Left ventricle myocardium inferior (tissue), 1 donor: ENCODE measurements around the gene MAPK11. TPM values are rescaled to one million over a fixed set of nuclear protein-coding genes. Genes with fewer than 3 reads are reported as not detected.

Experiments used
- DNase-seq: peaks from one replicate; pipeline ENCODE4 v3.0.0-alpha.2; 2020
- H3K27ac ChIP-seq: fragments of 200-600 bp; replicated peaks from 2 replicates; pipeline ENCODE4 v1.8.0; 2021
- H3K27me3 ChIP-seq: fragments of 200-600 bp; 2 replicates; pipeline ENCODE4 v1.8.0; 2021; ENCODE audit warnings: low read depth
- H3K36me3 ChIP-seq: fragments of 200-600 bp; 2 replicates; pipeline ENCODE4 v1.8.0; 2021
- H3K4me1 ChIP-seq: fragments of 200-600 bp; 2 replicates; pipeline ENCODE4 v1.8.0; 2021
- H3K4me3 ChIP-seq: fragments of 200-600 bp; 2 replicates; pipeline ENCODE4 v1.8.0; 2021; ENCODE audit warnings: mild to moderate bottlenecking, moderate library complexity
- H3K9me3 ChIP-seq: fragments of 200-600 bp; replicated peaks from 2 replicates; pipeline ENCODE4 v1.8.0; 2021
- intact Hi-C: fragments of 100-400 bp; cut with micrococcal nuclease; formaldehyde crosslinking; loops from one replicate; pipeline ENCODE4 v1.11.0; 2022
- total RNA-seq: library from RNA; stranded (reverse); fragmentation: NEBNext Ultra II Directional; extraction: Animal tissue kit (Norgen Biotek cat#: 25700); gene quantifications from one replicate; pipeline ENCODE4 v1.2.1, GENCODE V29; 2021
- TF ChIP-seq, protein P1 (sequence below): fragments of 200-600 bp; IDR thresholded peaks from 2 replicates; pipeline ENCODE4 v1.8.0; 2021; ENCODE audit warnings: antibody characterized with exemption, mild to moderate bottlenecking, borderline replicate concordance
- donor health status: DM: no; HTN: yes; CAD: no; lungs with severe emphysema.

The MAPK11 gene
- total RNA-seq, 1 donor from 2014 or later: 7.8 TPM

DNA sequence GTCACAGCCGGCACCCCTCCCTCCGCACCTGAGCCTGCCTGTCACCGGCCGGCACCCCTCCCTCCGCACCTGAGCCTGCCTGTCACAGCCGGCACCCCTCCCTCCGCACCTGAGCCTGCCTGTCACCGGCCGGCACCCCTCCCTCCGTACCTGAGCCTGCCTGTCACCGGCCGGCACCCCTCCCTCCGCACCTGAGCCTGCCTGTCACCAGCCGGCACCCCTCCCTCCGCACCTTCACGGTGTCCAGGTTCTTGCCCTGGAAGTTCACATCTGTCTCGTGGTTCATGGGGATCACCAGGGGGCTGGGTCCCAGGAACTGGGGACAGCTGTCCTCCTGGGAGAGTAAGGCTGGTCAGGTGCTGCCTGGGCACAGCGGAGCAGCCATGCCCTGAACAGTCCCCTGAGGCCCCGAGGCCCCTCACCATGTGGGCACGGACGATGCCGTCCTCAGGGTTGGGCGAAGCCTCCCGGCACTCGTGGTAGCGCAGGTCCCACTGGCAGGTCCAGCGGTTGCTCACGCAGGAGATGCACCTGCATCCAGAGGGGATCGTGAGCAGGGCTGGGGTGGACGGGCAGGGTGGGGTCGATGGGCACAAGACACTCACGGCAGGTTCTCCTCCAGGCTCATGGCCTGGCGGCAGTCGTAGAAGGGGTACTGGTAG is 15.5 kb upstream of the MAPK11 start:
- intact Hi-C loops: no loop called here
- DNase-seq: no peak
- TF ChIP-seq, protein P1, sequence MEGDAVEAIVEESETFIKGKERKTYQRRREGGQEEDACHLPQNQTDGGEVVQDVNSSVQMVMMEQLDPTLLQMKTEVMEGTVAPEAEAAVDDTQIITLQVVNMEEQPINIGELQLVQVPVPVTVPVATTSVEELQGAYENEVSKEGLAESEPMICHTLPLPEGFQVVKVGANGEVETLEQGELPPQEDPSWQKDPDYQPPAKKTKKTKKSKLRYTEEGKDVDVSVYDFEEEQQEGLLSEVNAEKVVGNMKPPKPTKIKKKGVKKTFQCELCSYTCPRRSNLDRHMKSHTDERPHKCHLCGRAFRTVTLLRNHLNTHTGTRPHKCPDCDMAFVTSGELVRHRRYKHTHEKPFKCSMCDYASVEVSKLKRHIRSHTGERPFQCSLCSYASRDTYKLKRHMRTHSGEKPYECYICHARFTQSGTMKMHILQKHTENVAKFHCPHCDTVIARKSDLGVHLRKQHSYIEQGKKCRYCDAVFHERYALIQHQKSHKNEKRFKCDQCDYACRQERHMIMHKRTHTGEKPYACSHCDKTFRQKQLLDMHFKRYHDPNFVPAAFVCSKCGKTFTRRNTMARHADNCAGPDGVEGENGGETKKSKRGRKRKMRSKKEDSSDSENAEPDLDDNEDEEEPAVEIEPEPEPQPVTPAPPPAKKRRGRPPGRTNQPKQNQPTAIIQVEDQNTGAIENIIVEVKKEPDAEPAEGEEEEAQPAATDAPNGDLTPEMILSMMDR: no peak
- Histone ChIP-seq H3K4me1 (peaks cover 20% of the 10 kb centered on the region), H3K4me3 (no peak overlapping the region), H3K27ac (no peak overlapping the region), H3K36me3 (peaks cover 88% of the 10 kb centered on the region), H3K9me3 (no peaks in the 10 kb centered on the region), H3K27me3 (no peaks in the 10 kb centered on the region)

DNA sequence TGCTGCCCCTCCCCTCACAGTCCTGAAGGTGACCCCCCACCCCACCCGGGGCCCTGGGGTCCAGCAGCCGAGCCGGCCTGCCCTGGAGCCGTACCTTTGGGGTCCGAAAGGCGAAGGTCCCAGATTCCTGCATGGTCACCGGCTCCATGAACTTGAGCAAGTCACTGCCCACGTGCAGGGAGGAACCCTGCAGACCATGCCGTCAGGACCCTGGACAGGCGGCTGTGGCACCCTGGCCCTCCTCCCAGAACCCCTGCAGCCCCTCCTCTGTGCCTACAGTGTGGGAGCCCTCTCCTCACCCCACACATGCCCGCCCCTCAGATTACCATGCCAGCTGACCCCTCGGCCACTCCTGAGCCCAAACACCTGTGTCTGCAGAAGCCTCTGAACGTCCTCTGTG is 14.3 kb upstream of the MAPK11 start:
- H3K27me3 ChIP-seq: no peaks in the 10 kb centered on the region
- peaks cover 20% of the 10 kb centered on the region for H3K4me1 ChIP-seq
- no peak overlapping the region for H3K27ac ChIP-seq
- no peaks in the 10 kb centered on the region for H3K9me3 ChIP-seq
- peaks cover 91% of the 10 kb centered on the region for H3K36me3 ChIP-seq
- H3K4me3 ChIP-seq: no peak overlapping the region
- intact Hi-C loops: no loop called here
- TF ChIP-seq, protein P1: no peak
- DNase-seq: no peak

DNA sequence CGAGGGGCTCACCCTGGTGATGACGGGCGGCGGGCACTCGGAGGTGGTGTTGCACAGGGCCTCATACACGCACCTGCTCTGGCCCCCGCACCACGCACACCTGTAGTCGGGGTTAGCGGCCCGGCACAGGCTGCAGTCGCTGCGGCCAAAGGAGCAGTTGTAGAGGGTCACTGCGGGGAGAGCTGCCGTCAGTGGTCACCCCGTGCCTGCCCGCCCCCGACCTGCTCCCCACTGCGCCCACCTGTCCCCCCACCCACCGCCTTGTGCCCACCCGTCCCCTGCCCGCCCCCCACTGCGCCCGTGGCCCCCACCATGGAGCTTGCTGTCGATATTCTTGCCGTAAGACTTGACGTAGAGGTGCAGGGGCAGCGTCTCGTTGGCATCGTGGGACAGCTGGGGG is 13.6 kb upstream of the MAPK11 start:
- intact Hi-C loops: no loop called here
- H3K36me3 ChIP-seq: peaks cover 91% of the 10 kb centered on the region

DNA sequence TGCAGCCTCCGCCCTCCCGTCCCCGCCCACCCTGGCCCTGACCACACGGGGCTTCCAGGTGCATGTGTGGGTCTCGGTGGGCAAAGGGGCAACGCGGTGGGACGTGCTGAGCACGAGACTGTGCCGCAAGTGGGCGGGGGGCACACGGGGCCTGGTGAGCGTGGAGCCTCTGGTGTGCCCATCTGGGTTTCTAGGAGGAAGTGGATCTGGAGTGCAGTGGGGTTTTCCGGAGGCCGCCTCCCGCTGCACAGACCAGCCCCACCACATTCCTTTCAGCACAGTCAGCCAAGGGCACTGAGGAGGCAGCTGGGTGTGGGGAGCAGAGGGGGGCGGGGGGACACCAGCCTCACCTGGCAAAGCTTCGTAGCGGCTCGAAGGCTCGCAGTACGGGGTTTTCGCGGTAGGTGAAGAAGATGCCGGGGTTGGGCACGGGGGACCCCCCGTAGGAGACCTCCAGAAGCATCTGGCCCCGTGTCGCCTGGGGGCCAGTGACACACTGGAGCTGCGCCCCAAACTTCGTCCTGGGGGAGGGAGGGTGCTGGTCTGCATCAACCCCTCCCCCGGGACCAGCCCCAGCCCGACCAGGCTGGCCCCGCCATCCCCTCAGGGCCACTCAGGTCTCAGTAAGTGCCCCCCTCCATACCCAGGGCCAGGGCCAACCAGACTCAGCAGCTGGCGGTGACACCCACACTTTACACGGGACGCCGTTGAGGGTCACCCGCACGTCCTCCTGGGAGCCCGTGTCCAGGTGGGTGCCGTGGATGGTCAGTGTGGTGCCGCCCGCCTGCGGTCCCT is 12.4 kb upstream of the MAPK11 start:
- H3K9me3 ChIP-seq: no peaks in the 10 kb centered on the region
- TF ChIP-seq, protein P1: no peak
- H3K4me1 ChIP-seq: peaks cover 16% of the 10 kb centered on the region
- H3K4me3 ChIP-seq: no peak overlapping the region
- peak overlapping the region; percentile 66 for H3K27ac ChIP-seq
- peaks cover 91% of the 10 kb centered on the region for H3K36me3 ChIP-seq
- intact Hi-C loops: no loop called here
- no peaks in the 10 kb centered on the region for H3K27me3 ChIP-seq
- DNase-seq: no peak

More for the DNA sequence above, 13.6 kb upstream of the MAPK11 start:
- Histone ChIP-seq H3K9me3 (no peaks in the 10 kb centered on the region), H3K27ac (no peak overlapping the region), H3K27me3 (no peaks in the 10 kb centered on the region), H3K4me3 (no peak overlapping the region), H3K4me1 (peaks cover 19% of the 10 kb centered on the region)
- TF ChIP-seq, protein P1: no peak
- DNase-seq: no peak

DNA sequence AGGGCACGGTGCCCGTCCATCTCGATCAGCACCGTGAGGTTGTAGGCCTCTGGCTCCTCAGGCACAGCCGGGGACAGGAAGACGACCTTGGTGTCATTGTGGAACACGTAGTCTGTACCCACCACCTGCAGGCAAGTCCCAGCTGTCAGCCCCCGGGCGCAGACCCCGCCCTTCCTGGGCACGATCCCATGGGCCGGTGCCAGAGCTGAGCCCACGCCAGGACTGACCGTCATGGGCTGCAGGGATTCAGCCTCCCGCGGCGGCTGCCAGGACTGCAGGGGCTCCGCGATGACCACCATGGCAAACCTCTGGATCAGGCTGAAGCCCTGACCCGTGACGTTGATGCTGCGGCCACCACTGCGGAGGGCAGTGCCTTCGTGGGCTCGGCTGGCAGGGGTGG is 11.8 kb upstream of the MAPK11 start:
- TF ChIP-seq, protein P1: peak; percentile 31
- no peaks in the 10 kb centered on the region for H3K9me3 ChIP-seq
- H3K27me3 ChIP-seq: no peaks in the 10 kb centered on the region
- intact Hi-C loops: no loop called here
- peak overlapping the region; percentile 66 for H3K27ac ChIP-seq
- H3K4me1 ChIP-seq: peaks cover 16% of the 10 kb centered on the region
- H3K36me3 ChIP-seq: peaks cover 91% of the 10 kb centered on the region
- DNase-seq: no peak
- H3K4me3 ChIP-seq: no peak overlapping the region
